H1 (cell line): ENCODE data around the gene SMARCA4. TPM values are rescaled to one million over a fixed set of nuclear protein-coding genes. Genes with fewer than 3 reads are reported as not detected.

Source experiments
- CTCF ChIA-PET: fragments of 300-600 bp; sonication (Branson Sonifier 250); formaldehyde crosslinking; loops from one replicate; lab custom pipeline; 2021; ENCODE audit not compliant: partially characterized antibody; lab: Charles Lee
- POLR2A ChIA-PET: fragments of 300-600 bp; sonication (Branson Sonifier 250); formaldehyde crosslinking; loops from one replicate; lab custom pipeline; 2021; ENCODE audit warnings: inconsistent platforms; ENCODE audit not compliant: partially characterized antibody; lab: Charles Lee
- DNase-seq, 2 experiments: peaks; one replicate each; pipeline versions ENCODE4 v3.0.0 to v3.0.0-alpha.2; 2010 to 2022; ENCODE audit warnings: low spot score in 2 of 2, low read depth in 1 of 2, mixed read lengths in 1 of 2
- FAIRE-seq: peaks from 2 replicates; lab custom pipeline; 2011; peaks lifted over from hg19 to GRCh38; lab: Jason Lieb, UNC
- H2AFZ ChIP-seq: 2 replicates; pipeline ENCODE4 v1.8.1; 2012; ENCODE audit warnings: low read length, inconsistent platforms
- H2AK5ac ChIP-seq: 2 replicates; pipeline ENCODE4 v1.6.1; 2013; ENCODE audit warnings: low read depth, low read length
- H2BK120ac ChIP-seq: replicated peaks from 2 replicates; pipeline ENCODE3; 2013; ENCODE audit warnings: low read depth, low read length, inconsistent platforms
- H2BK12ac ChIP-seq: 2 replicates; pipeline ENCODE4 v1.6.1; 2013; ENCODE audit warnings: low read depth, low read length
- H2BK15ac ChIP-seq: 2 replicates; pipeline ENCODE4 v1.6.1; 2013; ENCODE audit warnings: low read length
- H2BK20ac ChIP-seq: 2 replicates; pipeline ENCODE4 v1.6.1; 2013; ENCODE audit warnings: low read length
- H2BK5ac ChIP-seq: 2 replicates; pipeline ENCODE4 v1.6.1; 2013; ENCODE audit warnings: low read depth, low read length
- H3K14ac ChIP-seq: 2 replicates; pipeline ENCODE4 v1.6.1; 2013; ENCODE audit warnings: inconsistent platforms; ENCODE audit not compliant: insufficient read length
- H3K18ac ChIP-seq: 2 replicates; pipeline ENCODE4 v1.6.1; 2013; ENCODE audit warnings: low read length; ENCODE audit errors: extremely low read depth
- H3K23ac ChIP-seq: 2 replicates; pipeline ENCODE4 v1.6.1; 2013; ENCODE audit warnings: inconsistent platforms; ENCODE audit not compliant: insufficient read length
- H3K23me2 ChIP-seq: 2 replicates; pipeline ENCODE4 v1.6.1; 2013; ENCODE audit warnings: low read depth, low read length
- H3K27ac ChIP-seq: 2 replicates; pipeline ENCODE4 v1.6.1; 2011; ENCODE audit warnings: low read depth, low read length, inconsistent platforms
- H3K27me3 ChIP-seq, 4 experiments: replicated peaks in 1 of 4; 1 replicate in 1 of 4; 2 replicates in 3 of 4; pipeline versions ENCODE4 v1.6.1 to v1.8.1; 2011 to 2013; ENCODE audit warnings: low read length in 3 of 4, mild to moderate bottlenecking in 3 of 4, inconsistent platforms in 2 of 4, mixed read lengths in 2 of 4, moderate library complexity in 1 of 4; ENCODE audit not compliant: control insufficient read depth in 3 of 4, insufficient read depth in 3 of 4; ENCODE audit errors: extremely low read depth in 1 of 4
- H3K36me3 ChIP-seq, 4 experiments: 2 replicates each; pipeline versions ENCODE4 v1.6.1 to v1.8.1; 2011 to 2013; ENCODE audit warnings: mild to moderate bottlenecking in 4 of 4, low read length in 3 of 4, moderate library complexity in 2 of 4, control low read depth in 1 of 4, inconsistent platforms in 1 of 4; ENCODE audit not compliant: insufficient read depth in 4 of 4, control insufficient read depth in 2 of 4
- H3K4ac ChIP-seq: replicated peaks from 2 replicates; pipeline ENCODE3; 2013; ENCODE audit warnings: low read length, low read depth, mixed read lengths, inconsistent platforms; ENCODE audit not compliant: insufficient read length
- H3K4me1 ChIP-seq, 4 experiments: replicated peaks in 1 of 4; 1 replicate in 1 of 4; 2 replicates in 3 of 4; pipeline versions ENCODE4 v1.6.1 to v1.8.1; 2011 to 2013; ENCODE audit warnings: low read length in 3 of 4, inconsistent platforms in 2 of 4, mixed read lengths in 1 of 4; ENCODE audit not compliant: insufficient read depth in 4 of 4, control insufficient read depth in 3 of 4
- H3K4me2 ChIP-seq, 2 experiments: 2 replicates each; pipeline versions ENCODE4 v1.6.1 to v1.8.1; 2011 to 2013; ENCODE audit warnings: low read depth in 2 of 2, low read length in 2 of 2, control low read depth in 1 of 2, inconsistent platforms in 1 of 2, mild to moderate bottlenecking in 1 of 2; ENCODE audit not compliant: insufficient read depth in 1 of 2
- H3K4me3 ChIP-seq, 4 experiments: fragments of 200-600, 300-600 bp in 1 of 4; sonication (generic), shearing (Covaris generic), sonication (Bioruptor Twin) in 1 of 4; 2 replicates each; pipeline versions ENCODE4 v1.5.1 to v1.8.1; 2011 to 2016; ENCODE audit warnings: low read length in 4 of 4, low read depth in 3 of 4, control low read depth in 2 of 4, inconsistent platforms in 2 of 4, mild to moderate bottlenecking in 2 of 4, mixed read lengths in 1 of 4, moderate library complexity in 1 of 4; ENCODE audit not compliant: insufficient read depth in 2 of 4; ENCODE audit errors: extremely low read depth in 1 of 4
- H3K56ac ChIP-seq: replicated peaks from 2 replicates; pipeline ENCODE3; 2013; ENCODE audit warnings: low read depth, mild to moderate bottlenecking, mixed read lengths, low read length, inconsistent platforms; ENCODE audit not compliant: insufficient read length
- H3K79me1 ChIP-seq: 2 replicates; pipeline ENCODE4 v1.6.1; 2013; ENCODE audit warnings: low read depth, low read length, control low read depth
- H3K79me2 ChIP-seq, 2 experiments: 2 replicates each; pipeline versions ENCODE4 v1.6.1 to v1.8.1; 2012 to 2013; ENCODE audit warnings: low read length in 2 of 2, mild to moderate bottlenecking in 2 of 2, inconsistent platforms in 1 of 2; ENCODE audit not compliant: insufficient read depth in 2 of 2, control insufficient read depth in 1 of 2
- H3K9ac ChIP-seq, 4 experiments: replicated peaks in 1 of 4; 1 replicate in 1 of 4; 2 replicates in 3 of 4; pipeline versions ENCODE4 v1.6.1 to v1.8.1; 2011 to 2013; ENCODE audit warnings: low read depth in 3 of 4, low read length in 3 of 4, control low read depth in 2 of 4, mild to moderate bottlenecking in 2 of 4, moderate library complexity in 2 of 4, inconsistent platforms in 1 of 4; ENCODE audit errors: extremely low read depth in 1 of 4
- H3K9me3 ChIP-seq, 2 experiments: 2 replicates each; pipeline versions ENCODE4 v1.6.1 to v1.8.1; 2012 to 2013; ENCODE audit warnings: mild to moderate bottlenecking in 2 of 2, moderate library complexity in 2 of 2, control low read depth in 1 of 2, inconsistent platforms in 1 of 2, low read depth in 1 of 2, low read length in 1 of 2, mixed read lengths in 1 of 2; ENCODE audit not compliant: insufficient read depth in 2 of 2
- H4K20me1 ChIP-seq, 2 experiments: replicated peaks in 1 of 2; 2 replicates each; pipeline versions ENCODE3 to v1.8.1; 2011 to 2013; ENCODE audit warnings: inconsistent platforms in 2 of 2, low read length in 2 of 2, mild to moderate bottlenecking in 1 of 2; ENCODE audit not compliant: insufficient read depth in 2 of 2, control insufficient read depth in 1 of 2
- H4K5ac ChIP-seq: 2 replicates; pipeline ENCODE4 v1.6.1; 2013; ENCODE audit warnings: low read length, low read depth, mixed read lengths, inconsistent platforms; ENCODE audit not compliant: insufficient read length
- H4K8ac ChIP-seq: 2 replicates; pipeline ENCODE4 v1.8.0; 2013; ENCODE audit warnings: mild to moderate bottlenecking, moderate library complexity, low read length, inconsistent platforms; ENCODE audit not compliant: insufficient read depth; ENCODE audit errors: extremely low read depth
- H4K91ac ChIP-seq: replicated peaks from 2 replicates; pipeline ENCODE3; 2013; ENCODE audit warnings: low read length, mixed read lengths, inconsistent platforms; ENCODE audit not compliant: insufficient read length
- ASH2L ChIP-seq: fragments of 200-600, 300-600 bp; sonication (generic); IDR thresholded peaks from one replicate; pipeline ENCODE4 v1.7.1; 2017; ENCODE audit warnings: low read length
- BACH1 ChIP-seq: IDR thresholded peaks from 2 replicates; pipeline ENCODE4 v1.6.1; 2012; ENCODE audit warnings: low read length, improper control_type of control experiment
- BRCA1 ChIP-seq: IDR thresholded peaks from 2 replicates; pipeline ENCODE4 v1.6.1; 2012; ENCODE audit warnings: low read depth, low read length, improper control_type of control experiment
- CEBPB ChIP-seq: IDR thresholded peaks from 2 replicates; pipeline ENCODE4 v1.6.1; 2012; ENCODE audit warnings: low read depth, low read length
- CHD2 ChIP-seq: IDR thresholded peaks from 2 replicates; pipeline ENCODE4 v1.6.1; 2012; ENCODE audit warnings: low read length, improper control_type of control experiment
- HDAC6 ChIP-seq: IDR thresholded peaks from one replicate; pipeline ENCODE4 v1.7.1; 2012; ENCODE audit warnings: low read depth, mild to moderate bottlenecking, inconsistent platforms, low read length, moderate library complexity
- RBBP5 ChIP-seq: IDR thresholded peaks from 2 replicates; pipeline ENCODE4 v1.7.1; 2012; ENCODE audit warnings: low read depth, mild to moderate bottlenecking, inconsistent platforms, low read length, moderate library complexity, borderline replicate concordance
- RXRA ChIP-seq: IDR thresholded peaks from 2 replicates; pipeline ENCODE4 v1.6.1; 2011; ENCODE audit warnings: low read depth, mild to moderate bottlenecking, low read length, moderate library complexity; ENCODE audit not compliant: insufficient read depth
- SIX5 ChIP-seq: IDR thresholded peaks from 2 replicates; pipeline ENCODE4 v1.6.1; 2011; ENCODE audit warnings: mild to moderate bottlenecking, low read depth, low read length
- SUZ12 ChIP-seq: fragments of 200-600 bp; sonication (generic); IDR thresholded peaks from 2 replicates; pipeline ENCODE4 v1.6.1; 2012; ENCODE audit warnings: mild to moderate bottlenecking, inconsistent platforms, low read length, moderate library complexity, mixed read lengths
- TAF1 ChIP-seq: IDR thresholded peaks from 2 replicates; pipeline ENCODE4 v1.6.1; 2011; ENCODE audit warnings: mild to moderate bottlenecking, low read depth, low read length
- TEAD4 ChIP-seq: IDR thresholded peaks from 2 replicates; pipeline ENCODE4 v1.6.1; 2012; ENCODE audit warnings: low read depth, low read length, inconsistent platforms, mixed read lengths
- USF2 ChIP-seq: IDR thresholded peaks from 2 replicates; pipeline ENCODE4 v1.6.1; 2011; ENCODE audit warnings: low read length, improper control_type of control experiment
- WGBS, 2 experiments: shearing (Covaris generic) in 1 of 2; methylation state at CpG; one replicate each; pipeline versions ENCODE4 v1.1.6 to v1.1.7; 2013 to 2015; ENCODE audit warnings: low lambda C conversion rate in 2 of 2, mixed read lengths in 2 of 2, inconsistent platforms in 1 of 2, low coverage in 1 of 2, missing lambda C conversion rate in 1 of 2; ENCODE audit not compliant: insufficient replicate concordance in 2 of 2, insufficient coverage in 1 of 2, insufficient read length in 1 of 2; ENCODE audit errors: extremely low coverage in 1 of 2, missing lambda C conversion rate in 1 of 2; 5-methylcytosine and 5-hydroxymethylcytosine counted together
- polyA plus RNA-seq, 7 experiments: library from polyadenylated mRNA; depleted of rRNA in 3 of 7; stranded (reverse) in 5 of 7; unstranded in 2 of 7; fragments of >200 nt in 5 of 7; fragments of 200-250 nt in 2 of 7; gene quantifications; 1 replicate in 5 of 7; 2 replicates in 1 of 7; 4 replicates in 1 of 7; pipeline versions ENCODE4 v1.2.1 to v1.2.3, GENCODE V29; 2011 to 2013; ENCODE audit warnings: missing spikeins in 2 of 7, mixed read lengths in 2 of 7
- total RNA-seq: library from RNA; stranded (reverse); fragmentation: NEBNext Ultra II Directional; extraction: Animal tissue kit (Norgen Biotek cat#: 25700); gene quantifications from 2 replicates; pipeline ENCODE4 v1.2.1, GENCODE V29; 2021

SMARCA4 gene
- total and polyA plus RNA-seq, 2 of the 8 experiments (the other 6 are each of a cell fraction or from before 2014, with no cell fraction given), result 86.4 to 263 TPM

DNA sequence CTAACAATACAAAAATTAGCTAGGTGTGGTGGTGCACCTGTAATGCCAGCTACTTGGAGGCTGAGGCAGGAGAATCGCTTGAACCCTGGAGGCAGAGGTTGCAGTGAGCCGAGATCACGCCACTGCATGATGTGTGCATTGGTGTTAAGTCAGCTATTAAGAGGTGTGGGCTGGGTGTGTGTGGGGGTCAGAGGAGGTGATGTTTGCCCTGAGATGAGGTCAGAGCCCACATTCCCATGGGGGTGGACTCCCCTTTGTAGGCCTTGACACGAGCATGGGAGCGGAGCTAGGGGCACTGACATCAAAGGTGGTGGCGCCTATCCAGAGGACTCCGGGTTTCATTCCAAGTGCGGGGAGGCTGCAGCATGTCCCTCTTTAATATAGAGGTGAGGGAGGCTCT, 93.8 kb downstream of the SMARCA4 start:
- Histone ChIP-seq H3K18ac (no peak overlapping the region), H2BK12ac (no peak overlapping the region), H3K79me1 (no peaks in the 10 kb centered on the region; the same call in none of the 2 replicates), H3K27me3 (no peaks in the 10 kb centered on the region; a peak in 1 of 7 replicates), H3K4ac (no peak overlapping the region), H2BK5ac (no peak overlapping the region; the same call in 1 of the 2 replicates), H3K9me3 (no peaks in the 10 kb centered on the region), H3K4me1 (no peaks in the 10 kb centered on the region), H2BK15ac (no peak overlapping the region), H2AFZ (no peak overlapping the region), H3K23ac (no peak overlapping the region), H3K4me3 (no peak overlapping the region), H3K9ac (no peak overlapping the region), H3K79me2 (no peaks in the 10 kb centered on the region), H3K4me2 (no peak overlapping the region), H2BK120ac (no peak overlapping the region), H3K14ac (no peak overlapping the region), H3K27ac (no peak overlapping the region), H3K36me3 (peaks cover 7 to 22% (median 12%) of the 10 kb centered on the region in 4 experiments; a peak in 7 of 8 replicates), H4K20me1 (peaks cover 6% of the 10 kb centered on the region in 2 experiments), H4K8ac (no peak overlapping the region), H3K56ac (no peak overlapping the region), H2AK5ac (no peak overlapping the region), H3K23me2 (no peaks in the 10 kb centered on the region), H2BK20ac (no peak overlapping the region), H4K91ac (no peak overlapping the region), H4K5ac (no peak overlapping the region)
- 94% methylated on average over 8 of the region's 8 CpGs; no CpG with 5 or more reads in 1 of the 2 experiments for WGBS, 2 experiments
- ChIA-PET CTCF (interaction anchor here (0.6 to 1.8 kb wide), 3 partner anchors 10 to 104 kb away, joined by 3 to 5 read pairs (median 3); no protein-coding TSS in a partner anchor), POLR2A (interaction anchor here (1.3 to 2.6 kb wide), 2 partner anchors 10 to 35 kb away, joined by 6 to 10 read pairs; partner anchors contain the start of gene LDLR)
- DNase-seq (no peak), FAIRE-seq (no peak)
- TF ChIP-seq USF2 (no peak), CEBPB (no peak), RXRA (no peak), HDAC6 (no peak), BRCA1 (no peak), RBBP5 (no peak), ASH2L (no peak), TEAD4 (no peak), TAF1 (no peak), SUZ12 (no peak), SIX5 (no peak), CHD2 (no peak), BACH1 (no peak)
